H9 (cell line): ENCODE results near the gene PPP1R13B. TPM values are rescaled to one million over a fixed set of nuclear protein-coding genes. Genes with fewer than 3 reads are reported as not detected.

Experiments
- DNase-seq: peaks from one replicate; pipeline ENCODE4 v3.0.0-alpha.2; 2017
- H2AFZ ChIP-seq: one replicate; pipeline ENCODE4 v1.6.1; 2013; ENCODE audit warnings: mild to moderate bottlenecking, low read length, control low read depth, moderate library complexity
- H2AK5ac ChIP-seq: 2 replicates; pipeline ENCODE4 v1.6.1; 2013; ENCODE audit warnings: low read length, control low read depth, mixed read lengths; ENCODE audit not compliant: insufficient read length
- H2BK120ac ChIP-seq: one replicate; pipeline ENCODE4 v1.6.1; 2013; ENCODE audit warnings: low read depth, mild to moderate bottlenecking, low read length, control low read depth, inconsistent platforms; ENCODE audit not compliant: poor library complexity, severe bottlenecking
- H2BK12ac ChIP-seq: 2 replicates; pipeline ENCODE4 v1.6.1; 2013; ENCODE audit warnings: low read length, control low read depth, mixed read lengths, low read depth; ENCODE audit not compliant: insufficient read length
- H2BK15ac ChIP-seq: 2 replicates; pipeline ENCODE4 v1.6.1; 2013; ENCODE audit warnings: low read depth, low read length, control low read depth
- H2BK20ac ChIP-seq: one replicate; pipeline ENCODE4 v1.6.1; 2013; ENCODE audit warnings: low read depth, mild to moderate bottlenecking, low read length, control low read depth, inconsistent platforms; ENCODE audit not compliant: poor library complexity, severe bottlenecking
- H2BK5ac ChIP-seq: 2 replicates; pipeline ENCODE4 v1.6.1; 2013; ENCODE audit warnings: low read length, control low read depth, mixed read lengths; ENCODE audit not compliant: insufficient read length
- H3K14ac ChIP-seq: 2 replicates; pipeline ENCODE4 v1.6.1; 2013; ENCODE audit warnings: low read length, control low read depth; ENCODE audit not compliant: insufficient read depth
- H3K18ac ChIP-seq: 2 replicates; pipeline ENCODE4 v1.6.1; 2013; ENCODE audit warnings: low read depth, mild to moderate bottlenecking, mixed read lengths, low read length, control low read depth; ENCODE audit not compliant: insufficient read length
- H3K23ac ChIP-seq: 2 replicates; pipeline ENCODE4 v1.6.1; 2013; ENCODE audit warnings: low read length, control low read depth, mixed read lengths, low read depth; ENCODE audit not compliant: insufficient read length
- H3K23me2 ChIP-seq: 2 replicates; pipeline ENCODE4 v1.6.1; 2013; ENCODE audit warnings: low read depth, mild to moderate bottlenecking, mixed read lengths, low read length, control low read depth; ENCODE audit not compliant: insufficient read length, poor library complexity, severe bottlenecking
- H3K27ac ChIP-seq: 2 replicates; pipeline ENCODE4 v1.5.1; 2013; ENCODE audit warnings: low read length, control low read depth, mixed read lengths, low read depth; ENCODE audit not compliant: insufficient read length
- H3K27me3 ChIP-seq: 2 replicates; pipeline ENCODE4 v1.6.1; 2013; ENCODE audit warnings: low read length, control low read depth, inconsistent platforms; ENCODE audit not compliant: insufficient read depth
- H3K4ac ChIP-seq: 2 replicates; pipeline ENCODE4 v1.6.1; 2013; ENCODE audit warnings: low read depth, mild to moderate bottlenecking, control low read depth, inconsistent platforms, low read length, moderate library complexity
- H3K4me1 ChIP-seq: 2 replicates; pipeline ENCODE4 v1.6.1; 2013; ENCODE audit warnings: low read length, control low read depth, inconsistent platforms; ENCODE audit not compliant: insufficient read depth
- H3K4me2 ChIP-seq: 2 replicates; pipeline ENCODE4 v1.6.1; 2013; ENCODE audit warnings: low read length, control low read depth, mixed read lengths; ENCODE audit not compliant: insufficient read length, insufficient read depth
- H3K56ac ChIP-seq: 2 replicates; pipeline ENCODE4 v1.6.1; 2013; ENCODE audit warnings: low read depth, mild to moderate bottlenecking, mixed read lengths, low read length, control low read depth; ENCODE audit not compliant: insufficient read length
- H3K79me1 ChIP-seq: 2 replicates; pipeline ENCODE4 v1.6.1; 2013; ENCODE audit warnings: low read depth, mild to moderate bottlenecking, moderate library complexity, low read length, control low read depth, inconsistent platforms; ENCODE audit not compliant: insufficient read depth, poor library complexity, severe bottlenecking
- H3K79me2 ChIP-seq: 2 replicates; pipeline ENCODE4 v1.6.1; 2013; ENCODE audit warnings: low read length, control low read depth, inconsistent platforms; ENCODE audit not compliant: insufficient read depth
- H3K9ac ChIP-seq: 2 replicates; pipeline ENCODE4 v1.6.1; 2013; ENCODE audit warnings: low read length, control low read depth, mixed read lengths; ENCODE audit not compliant: insufficient read length; ENCODE audit errors: extremely low read depth
- H3K9me3 ChIP-seq: one replicate; pipeline ENCODE4 v1.6.1; 2013; ENCODE audit warnings: low read depth, low read length, inconsistent platforms; ENCODE audit not compliant: control insufficient read depth
- H3T11ph ChIP-seq: one replicate; pipeline ENCODE4 v1.6.1; 2013; ENCODE audit warnings: mild to moderate bottlenecking, low read length, control low read depth, inconsistent platforms
- H4K20me1 ChIP-seq: one replicate; pipeline ENCODE4 v1.6.1; 2013; ENCODE audit not compliant: control insufficient read depth, insufficient read length, insufficient read depth
- H4K5ac ChIP-seq: 2 replicates; pipeline ENCODE4 v1.6.1; 2013; ENCODE audit warnings: low read depth, mild to moderate bottlenecking, mixed read lengths, low read length, control low read depth; ENCODE audit not compliant: insufficient read length
- H4K8ac ChIP-seq: replicated peaks from 2 replicates; pipeline ENCODE4 v1.6.1; 2013; ENCODE audit warnings: low read length, control low read depth, mixed read lengths, low read depth; ENCODE audit not compliant: insufficient read length
- H4K91ac ChIP-seq: 2 replicates; pipeline ENCODE4 v1.6.1; 2013; ENCODE audit warnings: low read depth, mild to moderate bottlenecking, moderate library complexity, mixed read lengths, low read length, control low read depth; ENCODE audit not compliant: insufficient read length
- H3K27ac Mint-ChIP-seq, 3 experiments: 2 replicates in 2 of 3; 3 replicates in 1 of 3; pipeline ENCODE4 v1.8.0; 2020 to 2021; ENCODE audit warnings: mixed read lengths in 3 of 3, mild to moderate bottlenecking in 1 of 3, moderate library complexity in 1 of 3
- H3K27me3 Mint-ChIP-seq: 2 replicates; pipeline ENCODE4 v1.8.0; 2021; ENCODE audit warnings: low read depth, mild to moderate bottlenecking, moderate library complexity, mixed read lengths
- H3K36me3 Mint-ChIP-seq, 3 experiments: 2 replicates in 2 of 3; 3 replicates in 1 of 3; pipeline ENCODE4 v1.8.0; 2020 to 2021; ENCODE audit warnings: low read depth in 3 of 3, mixed read lengths in 3 of 3; ENCODE audit not compliant: insufficient read depth in 1 of 3
- H3K4me1 Mint-ChIP-seq, 2 experiments: 2 replicates each; pipeline ENCODE4 v1.8.0; 2020; ENCODE audit warnings: mixed read lengths in 2 of 2
- H3K4me3 Mint-ChIP-seq, 2 experiments: 2 replicates in 1 of 2; 3 replicates in 1 of 2; pipeline ENCODE4 v1.8.0; 2020 to 2021; ENCODE audit warnings: mild to moderate bottlenecking in 2 of 2, mixed read lengths in 2 of 2, moderate library complexity in 1 of 2
- H3K9me3 Mint-ChIP-seq, 2 experiments: 2 replicates in 1 of 2; 3 replicates in 1 of 2; pipeline ENCODE4 v1.8.0; 2020; ENCODE audit warnings: mild to moderate bottlenecking in 2 of 2, mixed read lengths in 2 of 2, moderate library complexity in 1 of 2
- CTCF ChIP-seq: fragments of 200-600 bp; sonication (generic); conservative IDR thresholded peaks from 3 replicates; pipeline ENCODE4 v1.8.0; 2021; ENCODE audit warnings: antibody characterized with exemption, mild to moderate bottlenecking
- WGBS: extraction: QIAGEN DNeasy Blood & Tissue Kit; methylation state at CpG from one replicate; pipeline ENCODE4 v1.1.7; 2013; ENCODE audit warnings: missing lambda C conversion rate, low lambda C conversion rate, mixed read lengths; ENCODE audit not compliant: insufficient read length; ENCODE audit errors: extremely low coverage; 5-methylcytosine and 5-hydroxymethylcytosine counted together
- total RNA-seq: library from RNA; stranded (reverse); gene quantifications from 2 replicates; pipeline ENCODE4 v1.2.1, GENCODE V29; 2021

The PPP1R13B gene
- total RNA-seq, 1 experiment from 2014 or later = 6.0 TPM

GRCh38 chr14:103849151-103849886, 1.9 kb upstream of the PPP1R13B start:
- Histone ChIP-seq H3K79me2 (no peaks in the 10 kb centered on the region), H2BK12ac (no peak overlapping the region), H3K23ac (no peak overlapping the region), H3K9me3 (no peaks in the 10 kb centered on the region), H2BK120ac (no peak overlapping the region), H3K18ac (no peak overlapping the region), H2BK15ac (no peak overlapping the region), H3K4me2 (no peak overlapping the region), H3K4me1 (no peaks in the 10 kb centered on the region), H3K27ac (no peak overlapping the region), H3K14ac (no peak overlapping the region), H4K91ac (no peak overlapping the region), H4K8ac (no peak overlapping the region), H3K56ac (no peak overlapping the region), H3T11ph (no peak overlapping the region), H3K27me3 (peaks cover 9% of the 10 kb centered on the region; the same call in 1 of the 2 replicates), H2BK5ac (no peak overlapping the region), H2BK20ac (no peak overlapping the region), H4K20me1 (no peaks in the 10 kb centered on the region), H3K4ac (no peak overlapping the region), H2AK5ac (no peak overlapping the region), H4K5ac (no peak overlapping the region), H3K9ac (no peak overlapping the region), H2AFZ (no peak overlapping the region), H3K79me1 (no peaks in the 10 kb centered on the region), H3K23me2 (peaks cover 11% of the 10 kb centered on the region)
- no peak for DNase-seq
- H3K27me3 Mint-ChIP-seq = peaks cover 48% of the 10 kb centered on the region
- H3K4me1 Mint-ChIP-seq = peaks cover 11 to 20% of the 10 kb centered on the region in 2 experiments
- WGBS = no CpG with 5 or more reads among the region's 13 CpGs
- no peak overlapping the region for H3K27ac Mint-ChIP-seq
- TF ChIP-seq CTCF = no peak
- H3K36me3 Mint-ChIP-seq = no peaks in the 10 kb centered on the region; a peak in 1 of 7 replicates
- H3K4me3 Mint-ChIP-seq = peak overlapping the region; percentile 73 to 84; a peak in 3 of 5 replicates
- no peaks in the 10 kb centered on the region for H3K9me3 Mint-ChIP-seq
